Stomach (tissue), 9 donors: ENCODE measurements around the gene PLOD2. TPM values are rescaled to one million over a fixed set of nuclear protein-coding genes. Genes with fewer than 3 reads are reported as not detected.

Experiments used
- DNase-seq, 2 donors: peaks; one replicate each; pipeline versions ENCODE4 v3.0.0 to v3.0.0-alpha.2; 2013 to 2019
- H3K27ac ChIP-seq, 5 donors: fragments of 200-600 bp in 4 of 5; sonication (generic) in 4 of 5; one replicate each; pipeline ENCODE4 v1.5.1; 2013 to 2019; ENCODE audit warnings: mild to moderate bottlenecking in 1 of 5, moderate library complexity in 1 of 5
- H3K27me3 ChIP-seq, 3 donors: fragments of 200-600 bp; sonication (generic); one replicate each; pipeline ENCODE4 v1.5.1; 2017 to 2019; ENCODE audit warnings: mixed run types in 1 of 3
- H3K36me3 ChIP-seq, 4 donors: fragments of 200-600 bp; sonication (generic); 1 replicate in 3 of 4; 2 replicates in 1 of 4; pipeline ENCODE4 v1.5.1; 2016 to 2019
- H3K4me1 ChIP-seq, 4 donors: fragments of 200-600 bp; sonication (generic); one replicate each; pipeline ENCODE4 v1.5.1; 2016 to 2019
- H3K4me3 ChIP-seq, 4 donors: fragments of 200-600 bp; sonication (generic) in 3 of 4; one replicate each; pipeline ENCODE4 v1.5.1; 2016 to 2019; ENCODE audit warnings: mild to moderate bottlenecking in 1 of 4
- H3K9me3 ChIP-seq, 4 donors: fragments of 200-600 bp; sonication (generic); one replicate each; pipeline ENCODE4 v1.5.1; 2016 to 2019
- EP300 ChIP-seq: sonication (generic); formaldehyde crosslinking; IDR thresholded peaks from one replicate; pipeline ENCODE4 v1.6.1; 2017; ENCODE audit warnings: antibody characterized with exemption
- POLR2A ChIP-seq, 4 donors: fragments of 450-650 bp; IDR thresholded peaks; one replicate each; pipeline ENCODE4 v1.6.1; 2016; ENCODE audit warnings: antibody characterized with exemption in 4 of 4, control low read depth in 2 of 4, mild to moderate bottlenecking in 1 of 4, moderate library complexity in 1 of 4
- POLR2AphosphoS5 ChIP-seq, 3 donors: sonication (generic); formaldehyde crosslinking; IDR thresholded peaks; one replicate each; pipeline ENCODE4 v1.6.1; 2016; ENCODE audit warnings: antibody characterized with exemption in 3 of 3
- WGBS, 5 donors: extraction: QIAGEN DNeasy Blood & Tissue Kit in 3 of 5; methylation state at CpG; one replicate each; pipeline versions ENCODE4 v1.1.5 to v1.1.7; 2013 to 2018; 5-methylcytosine and 5-hydroxymethylcytosine counted together
- intact Hi-C: fragments of 100-400 bp; cut with DNase I; formaldehyde crosslinking; loops from one replicate; pipeline ENCODE4 v1.15.1; 2023; ENCODE audit warnings: low total_unique reads
- polyA plus RNA-seq, 3 donors: library from polyadenylated mRNA; stranded (reverse); fragments of 200-250 nt; gene quantifications; one replicate each; pipeline ENCODE4 v1.2.3, GENCODE V29; 2013
- total RNA-seq, 5 donors: library from RNA; depleted of rRNA; stranded (reverse); fragments of >200 nt; gene quantifications; one replicate each; pipeline versions ENCODE4 v1.1.0 to v1.2.3, GENCODE V29; 2014 to 2016
- TF ChIP-seq, protein P1 (sequence below), 7 experiments: fragments of 450-650 bp in 4 of 7; fragments of 200-600 bp in 3 of 7; sonication (generic) in 3 of 7; IDR thresholded peaks; one replicate each; pipeline ENCODE4 v1.5.1; 2016 to 2019; ENCODE audit warnings: antibody characterized with exemption in 7 of 7, control low read depth in 2 of 7, mild to moderate bottlenecking in 1 of 7
- donor health status: healthy with polysubstance abuse.
- donor health status: Bipolar disorder and iron deficiency.
- donor health status: healthy.

PLOD2 gene
- total and polyA plus RNA-seq, 8 donors = 18.1 to 99.5 (median 43.0) TPM

DNA sequence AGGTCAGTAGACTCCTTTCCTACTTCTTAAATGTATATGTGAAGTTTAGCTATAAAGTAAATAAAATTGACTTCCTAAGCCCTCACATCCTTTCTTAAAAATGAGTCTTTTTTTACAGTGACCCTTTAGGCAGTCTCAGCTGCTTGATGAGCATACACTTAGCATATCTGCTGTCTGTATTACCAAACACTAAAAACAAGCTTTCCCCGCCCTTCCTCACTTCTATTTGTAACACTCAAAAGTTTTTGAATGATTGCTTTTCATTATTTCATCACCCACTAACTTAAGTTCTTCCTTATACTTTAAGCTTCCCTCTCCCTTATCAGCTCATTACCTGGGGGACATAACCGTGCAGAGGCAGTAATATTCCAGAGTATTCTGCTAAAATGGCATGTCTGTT, 89.4 kb downstream of the PLOD2 start:
- intact Hi-C loops = no loop called here
- DNase-seq = no peak
- H3K4me3 ChIP-seq = no peak overlapping the region
- H3K27me3 ChIP-seq = no peaks in the 10 kb centered on the region
- TF ChIP-seq POLR2AphosphoS5 (IDR thresholded peaks at IDR 0.05) (no peak), EP300 (no peak), POLR2A (IDR thresholded peaks at IDR 0.05) (no peak)
- TF ChIP-seq, protein P1, sequence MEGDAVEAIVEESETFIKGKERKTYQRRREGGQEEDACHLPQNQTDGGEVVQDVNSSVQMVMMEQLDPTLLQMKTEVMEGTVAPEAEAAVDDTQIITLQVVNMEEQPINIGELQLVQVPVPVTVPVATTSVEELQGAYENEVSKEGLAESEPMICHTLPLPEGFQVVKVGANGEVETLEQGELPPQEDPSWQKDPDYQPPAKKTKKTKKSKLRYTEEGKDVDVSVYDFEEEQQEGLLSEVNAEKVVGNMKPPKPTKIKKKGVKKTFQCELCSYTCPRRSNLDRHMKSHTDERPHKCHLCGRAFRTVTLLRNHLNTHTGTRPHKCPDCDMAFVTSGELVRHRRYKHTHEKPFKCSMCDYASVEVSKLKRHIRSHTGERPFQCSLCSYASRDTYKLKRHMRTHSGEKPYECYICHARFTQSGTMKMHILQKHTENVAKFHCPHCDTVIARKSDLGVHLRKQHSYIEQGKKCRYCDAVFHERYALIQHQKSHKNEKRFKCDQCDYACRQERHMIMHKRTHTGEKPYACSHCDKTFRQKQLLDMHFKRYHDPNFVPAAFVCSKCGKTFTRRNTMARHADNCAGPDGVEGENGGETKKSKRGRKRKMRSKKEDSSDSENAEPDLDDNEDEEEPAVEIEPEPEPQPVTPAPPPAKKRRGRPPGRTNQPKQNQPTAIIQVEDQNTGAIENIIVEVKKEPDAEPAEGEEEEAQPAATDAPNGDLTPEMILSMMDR (IDR thresholded peaks at IDR 0.05) = no peak
- no peaks in the 10 kb centered on the region for H3K4me1 ChIP-seq
- WGBS, 5 donors = 59 to 70% (median 65%) methylated on average over 2 of the region's 2 CpGs
- H3K9me3 ChIP-seq = no peaks in the 10 kb centered on the region
- H3K36me3 ChIP-seq = peaks cover 0 to 39% (median 29%) of the 10 kb centered on the region in 4 donors
- no peak overlapping the region for H3K27ac ChIP-seq

DNA sequence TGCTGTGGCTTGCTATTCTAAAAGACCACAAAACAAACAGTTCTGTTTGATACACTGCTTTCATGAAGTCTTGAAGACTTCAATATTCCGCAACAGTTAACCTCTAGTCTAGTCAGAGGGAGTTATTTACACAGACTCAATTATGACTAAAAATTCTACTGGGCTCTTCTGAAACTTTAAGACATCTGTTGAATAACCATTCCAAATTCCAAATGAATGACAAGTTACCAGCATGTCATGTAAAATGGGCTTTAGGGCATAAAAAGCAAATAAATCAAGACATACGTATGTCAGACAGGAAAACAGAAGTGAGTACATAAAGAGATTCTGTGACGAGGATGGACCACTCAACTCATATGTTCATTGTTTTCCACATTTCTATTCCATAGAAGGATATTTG, 93.9 kb downstream of the PLOD2 start:
- Histone ChIP-seq H3K4me3 (no peak overlapping the region), H3K4me1 (peaks cover 0 to 4% (median 0%) of the 10 kb centered on the region in 4 donors), H3K36me3 (peaks cover 0 to 26% (median 17%) of the 10 kb centered on the region in 4 donors), H3K9me3 (no peaks in the 10 kb centered on the region), H3K27ac (no peak overlapping the region), H3K27me3 (no peaks in the 10 kb centered on the region)
- DNase-seq = no peak
- 76 to 88% (median 85%) methylated on average over 3 of the region's 3 CpGs for WGBS, 5 donors
- intact Hi-C loops = loop anchor here (10.0 kb wide), 1 partner anchor 258 kb away; no protein-coding TSS in a partner anchor
- TF ChIP-seq POLR2A (IDR thresholded peaks at IDR 0.05) (no peak), POLR2AphosphoS5 (IDR thresholded peaks at IDR 0.05) (no peak), EP300 (no peak)
- TF ChIP-seq, protein P1 (IDR thresholded peaks at IDR 0.05) = no peak

DNA sequence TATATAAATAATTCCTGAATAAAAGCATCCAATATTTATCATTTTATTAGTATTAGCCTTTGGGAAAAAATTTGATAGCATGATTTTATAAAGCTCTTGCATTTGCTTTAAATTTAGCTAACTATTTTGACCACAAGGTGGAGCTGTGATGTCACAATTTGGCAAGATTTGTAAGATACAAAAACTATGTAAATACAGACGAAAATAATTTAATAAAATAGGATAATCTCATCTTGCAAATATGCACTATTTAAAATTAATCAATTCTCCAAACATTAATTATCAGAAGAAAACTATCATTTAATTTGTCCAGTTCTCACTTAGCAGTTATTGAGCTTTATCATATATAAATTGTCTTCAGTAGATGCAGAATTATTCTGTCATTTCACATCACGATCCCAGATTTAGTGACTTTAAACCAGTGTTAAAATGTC, 95.4 kb downstream of the PLOD2 start:
- TF ChIP-seq, protein P1 (IDR thresholded peaks at IDR 0.05) = peak in 4 of 7 experiments; percentile 45 to 74 (median 60)
- no peak for TF ChIP-seq POLR2AphosphoS5 (IDR thresholded peaks at IDR 0.05)
- H3K27me3 ChIP-seq = no peaks in the 10 kb centered on the region
- peaks cover 0 to 12% (median 6%) of the 10 kb centered on the region in 4 donors for H3K4me1 ChIP-seq
- peak in 1 of 2 donors; percentile 84 for DNase-seq
- intact Hi-C loops = loop anchor here (10.0 kb wide), 1 partner anchor 259 kb away; no protein-coding TSS in a partner anchor
- no peaks in the 10 kb centered on the region for H3K9me3 ChIP-seq
- 26 to 43% (median 32%) methylated on average over 2 of the region's 2 CpGs for WGBS, 5 donors
- peaks cover 0 to 13% (median 7%) of the 10 kb centered on the region in 4 donors for H3K36me3 ChIP-seq
- no peak overlapping the region for H3K4me3 ChIP-seq
- no peak overlapping the region for H3K27ac ChIP-seq

DNA sequence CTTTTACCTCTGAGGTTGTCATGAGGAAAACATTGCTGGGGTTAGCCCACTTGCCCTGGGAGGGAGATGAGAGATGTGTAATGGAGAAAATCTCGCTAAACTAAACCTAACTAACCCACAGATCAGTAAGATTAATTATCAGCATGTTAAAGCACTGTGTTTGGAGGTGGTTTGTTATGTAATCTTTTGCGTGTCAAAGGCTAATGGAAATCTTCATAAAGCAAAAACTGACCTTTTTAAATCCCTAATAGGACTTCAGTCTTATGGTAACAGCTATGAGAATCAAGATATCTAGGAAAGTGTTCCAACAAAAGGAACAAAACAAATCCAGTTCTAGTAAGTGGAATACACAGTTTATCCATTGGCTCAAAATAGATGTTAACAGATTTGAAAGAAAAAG, 102.7 kb downstream of the PLOD2 start:
- Histone ChIP-seq H3K36me3 (no peaks in the 10 kb centered on the region), H3K4me3 (no peak overlapping the region), H3K4me1 (peaks cover 0 to 31% (median 14%) of the 10 kb centered on the region in 4 donors), H3K9me3 (no peaks in the 10 kb centered on the region), H3K27me3 (no peaks in the 10 kb centered on the region), H3K27ac (peak overlapping the region in 2 of 5 donors; percentile 8 to 35)
- DNase-seq = peak in 1 of 2 donors; percentile 4
- 13 to 50% (median 27%) methylated on average over 2 of the region's 2 CpGs for WGBS, 5 donors
- intact Hi-C loops = no loop called here
- TF ChIP-seq POLR2A (IDR thresholded peaks at IDR 0.05) (no peak), POLR2AphosphoS5 (IDR thresholded peaks at IDR 0.05) (no peak), EP300 (no peak)
- TF ChIP-seq, protein P1 (IDR thresholded peaks at IDR 0.05) = no peak
